PC-3 (cell line): Measurements from ENCODE around the gene DPH1. TPM values are rescaled to one million over a fixed set of nuclear protein-coding genes. Genes with fewer than 3 reads are reported as not detected.

Experiments used
- ATAC-seq: fragments of 200-7000 bp; cut with Tn5 transposase; 2 replicates; pipeline ENCODE4 v1.9.1; 2020; ENCODE audit warnings: mild to moderate bottlenecking, moderate library complexity
- BruUV-seq: library from RNA; stranded (reverse); fragments of 400-500 nt; replicated peaks from 2 replicates; lab custom pipeline; 2021; lab: Mats Ljungman, UMichigan
- CTCF ChIA-PET: fragments of 300-600 bp; sonication (Branson Sonifier 250); formaldehyde crosslinking; loops from one replicate; lab custom pipeline; 2022; ENCODE audit warnings: antibody characterized with exemption; lab: Charles Lee
- POLR2A ChIA-PET: fragments of 300-600 bp; sonication (Branson Sonifier 250); formaldehyde crosslinking; loops from one replicate; lab custom pipeline; 2022; ENCODE audit warnings: antibody characterized with exemption; ENCODE audit not compliant: unreplicated experiment; lab: Charles Lee
- DNase-seq: peaks from one replicate; pipeline ENCODE4 v3.0.0-alpha.2; 2015
- H2AFZ ChIP-seq: fragments of 300-600 bp; sonication (generic); 2 replicates; pipeline ENCODE4 v1.6.0; 2016; ENCODE audit warnings: antibody characterized with exemption, low read length
- H3F3A ChIP-seq: fragments of 300-600 bp; sonication (generic); one replicate; pipeline ENCODE4 v1.6.0; 2017; ENCODE audit warnings: antibody characterized with exemption, low read length, control low read depth, mild to moderate bottlenecking; ENCODE audit not compliant: unreplicated experiment
- H3K27ac ChIP-seq: fragments of 300-600 bp; sonication (generic); 2 replicates; pipeline ENCODE4 v1.5.1; 2016; ENCODE audit warnings: mild to moderate bottlenecking, low read length
- H3K27me3 ChIP-seq: fragments of 300-600 bp; sonication (generic); 2 replicates; pipeline ENCODE4 v1.6.1; 2016; ENCODE audit warnings: low read length, mixed read lengths
- H3K36me3 ChIP-seq: fragments of 300-600 bp; sonication (generic); 2 replicates; pipeline ENCODE4 v1.6.1; 2016; ENCODE audit warnings: low read depth, mixed run types, low read length, mixed read lengths
- H3K4me1 ChIP-seq: fragments of 300-600 bp; sonication (generic); 2 replicates; pipeline ENCODE4 v1.5.1; 2016; ENCODE audit warnings: low read length; ENCODE audit not compliant: insufficient read depth
- H3K4me2 ChIP-seq: fragments of 300-600 bp; sonication (generic); 2 replicates; pipeline ENCODE4 v1.6.0; 2016; ENCODE audit warnings: low read length
- H3K4me3 ChIP-seq: fragments of 300-600 bp; sonication (generic); 2 replicates; pipeline ENCODE4 v1.5.1; 2016; ENCODE audit warnings: mild to moderate bottlenecking, low read length, mixed read lengths
- H3K79me2 ChIP-seq: fragments of 300-600 bp; sonication (generic); 2 replicates; pipeline ENCODE4 v1.6.1; 2017; ENCODE audit warnings: low read length, mixed read lengths
- H3K9ac ChIP-seq: fragments of 300-600 bp; sonication (generic); 2 replicates; pipeline ENCODE4 v1.6.0; 2016; ENCODE audit warnings: mild to moderate bottlenecking, low read length
- H3K9me2 ChIP-seq: fragments of 300-600 bp; sonication (generic); replicated peaks from 2 replicates; pipeline ENCODE4 v1.6.1; 2016; ENCODE audit warnings: mixed run types, low read length, mixed read lengths
- H3K9me3 ChIP-seq: fragments of 300-600 bp; sonication (generic); 2 replicates; pipeline ENCODE4 v1.6.1; 2016; ENCODE audit warnings: low read length, mixed read lengths
- H4K20me1 ChIP-seq: fragments of 300-600 bp; sonication (generic); 2 replicates; pipeline ENCODE4 v1.6.1; 2016; ENCODE audit warnings: low read length, mixed read lengths
- CTCF ChIP-seq: fragments of 300-600 bp; sonication (generic); conservative IDR thresholded peaks from 2 replicates; pipeline ENCODE4 v1.5.1; 2017; ENCODE audit warnings: antibody characterized with exemption, low read depth, mild to moderate bottlenecking, low read length
- EZH2 ChIP-seq: fragments of 300-600 bp; sonication (generic); IDR thresholded peaks from one replicate; pipeline ENCODE4 v1.6.1; 2017; ENCODE audit warnings: antibody characterized with exemption, mild to moderate bottlenecking, low read length; ENCODE audit not compliant: unreplicated experiment
- EZH2phosphoT487 ChIP-seq: fragments of 300-600 bp; sonication (generic); IDR thresholded peaks from 2 replicates; pipeline ENCODE4 v1.6.1; 2018; ENCODE audit warnings: mild to moderate bottlenecking, antibody characterized with exemption, low read length, borderline replicate concordance
- intact Hi-C: fragments of 100-400 bp; cut with micrococcal nuclease; formaldehyde crosslinking; loops from 2 replicates; pipeline ENCODE4 v1.9.0; 2023
- total RNA-seq: library from RNA; depleted of rRNA; stranded (reverse); fragments of >200 nt; gene quantifications from 2 replicates; pipeline ENCODE4 v1.2.3, GENCODE V29; 2014

The DPH1 gene
- total RNA-seq, 1 experiment from 2014 or later: 47.9 TPM

- no TSS peak for BruUV-seq
- H3K4me3 ChIP-seq: no peak overlapping the region
- H4K20me1 ChIP-seq: no peaks in the 10 kb centered on the region
- no peak for ATAC-seq
- H3K4me2 ChIP-seq: no peak overlapping the region
- peaks cover 3% of the 10 kb centered on the region; the same call in 1 of the 2 replicates for H3K36me3 ChIP-seq
- peaks cover 24% of the 10 kb centered on the region for H3K79me2 ChIP-seq
- no peak overlapping the region for H3K9ac ChIP-seq
- ChIA-PET CTCF (no interaction called here), POLR2A (no interaction called here)
- H3K27ac ChIP-seq: no peak overlapping the region
- no peaks in the 10 kb centered on the region for H3K9me2 ChIP-seq
- intact Hi-C loops: no loop called here
- no peak for DNase-seq
- TF ChIP-seq CTCF: no peak
- no peak for TF ChIP-seq EZH2
- TF ChIP-seq EZH2phosphoT487: no peak
- H3K9me3 ChIP-seq: no peaks in the 10 kb centered on the region
- no peak overlapping the region for H2AFZ ChIP-seq
- H3F3A ChIP-seq: no peaks in the 10 kb centered on the region
- peaks cover 6% of the 10 kb centered on the region; the same call in 1 of the 2 replicates for H3K4me1 ChIP-seq
- H3K27me3 ChIP-seq: no peaks in the 10 kb centered on the region
These were observed 5.0 kb downstream of the DPH1 start for GRCh38 chr17:2034806-2035540.

- Histone ChIP-seq H3K4me1 (peaks cover 4% of the 10 kb centered on the region; the same call in 1 of the 2 replicates), H3K27ac (no peak overlapping the region), H3K9me2 (no peaks in the 10 kb centered on the region), H3K9me3 (no peaks in the 10 kb centered on the region), H2AFZ (no peak overlapping the region), H3K36me3 (peaks cover 3% of the 10 kb centered on the region; the same call in 1 of the 2 replicates), H4K20me1 (no peaks in the 10 kb centered on the region), H3K4me3 (no peak overlapping the region), H3F3A (no peaks in the 10 kb centered on the region), H3K79me2 (peaks cover 17% of the 10 kb centered on the region), H3K9ac (no peak overlapping the region), H3K4me2 (no peak overlapping the region), H3K27me3 (no peaks in the 10 kb centered on the region)
- intact Hi-C loops: no loop called here
- no TSS peak for BruUV-seq
- no peak for ATAC-seq
- POLR2A ChIA-PET: no interaction called here
- TF ChIP-seq EZH2phosphoT487: no peak
- no peak for TF ChIP-seq CTCF
- no peak for TF ChIP-seq EZH2
- DNase-seq: no peak
- CTCF ChIA-PET: no interaction called here
These were observed 5.9 kb downstream of the DPH1 start for GRCh38 chr17:2035541-2036488.
